HEK293 (cell line): Measurements from ENCODE around the gene KLHL25.

Experiments used
- CTCF ChIP-seq: fragments of 450-650 bp; formaldehyde crosslinking; IDR thresholded peaks from 2 replicates; pipeline ENCODE4 v1.5.1; 2016; ENCODE audit warnings: missing biosample characterization, missing genetic modification characterization
- WT1 ChIP-seq: fragments of 450-650 bp; formaldehyde crosslinking; IDR thresholded peaks from 2 replicates; pipeline ENCODE4 v1.5.1; 2016; ENCODE audit warnings: missing biosample characterization, missing genetic modification characterization
- ZBTB8A ChIP-seq: fragments of 450-650 bp; formaldehyde crosslinking; IDR thresholded peaks from 2 replicates; pipeline ENCODE4 v1.5.1; 2016; ENCODE audit warnings: missing biosample characterization, missing genetic modification characterization
- ZNF157 ChIP-seq: fragments of 450-650 bp; formaldehyde crosslinking; IDR thresholded peaks from 2 replicates; pipeline ENCODE4 v1.5.1; 2016; ENCODE audit warnings: missing biosample characterization, missing genetic modification characterization
- ZNF24 ChIP-seq: fragments of 450-650 bp; formaldehyde crosslinking; IDR thresholded peaks from 2 replicates; pipeline ENCODE4 v1.5.1; 2016; ENCODE audit warnings: missing biosample characterization, missing genetic modification characterization
- ZNF626 ChIP-seq: fragments of 450-650 bp; sonication (Bioruptor Pico); formaldehyde crosslinking; IDR thresholded peaks from 2 replicates; pipeline ENCODE4 v1.5.1; 2018; ENCODE audit warnings: missing biosample characterization, missing genetic modification characterization, inconsistent platforms
- ZNF776 ChIP-seq: fragments of 450-650 bp; formaldehyde crosslinking; IDR thresholded peaks from 2 replicates; pipeline ENCODE4 v1.5.0; 2017; ENCODE audit warnings: missing biosample characterization, missing genetic modification characterization, borderline replicate concordance
- ZNF830 ChIP-seq: fragments of 450-650 bp; IDR thresholded peaks from 2 replicates; pipeline ENCODE4 v1.5.0; 2018; ENCODE audit warnings: missing biosample characterization, missing genetic modification characterization, low read depth, mild to moderate bottlenecking, moderate library complexity
- TF ChIP-seq, protein P1 (sequence below): fragments of 450-650 bp; IDR thresholded peaks from 2 replicates; pipeline ENCODE4 v1.5.1; 2018; ENCODE audit warnings: missing biosample characterization, mild to moderate bottlenecking, missing genetic modification characterization
- TF ChIP-seq, protein P2 (sequence below): fragments of 450-650 bp; formaldehyde crosslinking; IDR thresholded peaks from 2 replicates; pipeline ENCODE4 v1.5.1; 2016; ENCODE audit warnings: missing biosample characterization, missing genetic modification characterization, low read depth

DNA sequence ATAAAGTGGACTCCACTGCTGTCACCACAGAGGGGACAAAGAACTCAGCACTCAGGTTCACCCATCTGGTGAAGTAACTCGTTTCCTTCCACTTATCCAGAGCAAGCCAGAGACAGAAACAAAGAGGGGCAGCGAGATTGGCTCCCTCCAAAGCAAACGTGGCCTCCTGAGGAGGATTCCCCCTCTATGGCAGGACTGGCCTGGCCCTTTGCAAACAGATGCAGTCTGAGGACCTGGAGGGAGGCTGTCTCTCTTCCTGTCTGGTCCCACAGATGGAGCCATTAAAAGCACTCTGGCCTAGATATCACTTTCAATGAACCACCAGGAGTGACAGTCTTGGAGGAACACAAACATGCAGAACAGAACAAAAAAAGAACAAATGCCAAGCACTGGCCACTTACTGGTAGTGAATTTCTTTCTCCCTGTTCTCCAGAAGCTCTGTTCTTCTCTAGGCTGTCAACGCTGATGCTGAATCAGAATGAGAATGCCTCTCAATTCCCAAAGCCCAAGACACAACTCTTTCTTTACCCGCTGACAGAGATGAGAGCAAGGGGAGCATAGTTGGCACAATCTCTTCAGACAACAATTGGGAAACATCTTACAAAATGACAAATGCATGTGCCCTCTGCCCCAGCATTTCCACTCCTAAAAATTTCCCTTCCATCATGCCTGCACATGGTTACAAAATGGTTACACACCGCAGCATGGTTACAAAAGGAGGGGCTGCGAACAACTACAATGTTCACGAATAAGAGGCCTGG is 14.3 kb downstream of the KLHL25 start:
- TF ChIP-seq CTCF (tag by site-specific recombination) (no peak), ZNF24 (tag by site-specific recombination) (no peak), ZNF776 (tag by site-specific recombination) (no peak), ZNF626 (tag by site-specific recombination) (no peak), ZBTB8A (no peak), ZNF830 (tag by site-specific recombination) (no peak), ZNF157 (tag by site-specific recombination) (no peak), WT1 (tag by site-specific recombination) (no peak)
- TF ChIP-seq, protein P1, sequence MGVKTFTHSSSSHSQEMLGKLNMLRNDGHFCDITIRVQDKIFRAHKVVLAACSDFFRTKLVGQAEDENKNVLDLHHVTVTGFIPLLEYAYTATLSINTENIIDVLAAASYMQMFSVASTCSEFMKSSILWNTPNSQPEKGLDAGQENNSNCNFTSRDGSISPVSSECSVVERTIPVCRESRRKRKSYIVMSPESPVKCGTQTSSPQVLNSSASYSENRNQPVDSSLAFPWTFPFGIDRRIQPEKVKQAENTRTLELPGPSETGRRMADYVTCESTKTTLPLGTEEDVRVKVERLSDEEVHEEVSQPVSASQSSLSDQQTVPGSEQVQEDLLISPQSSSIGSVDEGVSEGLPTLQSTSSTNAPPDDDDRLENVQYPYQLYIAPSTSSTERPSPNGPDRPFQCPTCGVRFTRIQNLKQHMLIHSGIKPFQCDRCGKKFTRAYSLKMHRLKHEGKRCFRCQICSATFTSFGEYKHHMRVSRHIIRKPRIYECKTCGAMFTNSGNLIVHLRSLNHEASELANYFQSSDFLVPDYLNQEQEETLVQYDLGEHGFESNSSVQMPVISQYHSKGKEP (tag by site-specific recombination) = no peak
- TF ChIP-seq, protein P2, sequence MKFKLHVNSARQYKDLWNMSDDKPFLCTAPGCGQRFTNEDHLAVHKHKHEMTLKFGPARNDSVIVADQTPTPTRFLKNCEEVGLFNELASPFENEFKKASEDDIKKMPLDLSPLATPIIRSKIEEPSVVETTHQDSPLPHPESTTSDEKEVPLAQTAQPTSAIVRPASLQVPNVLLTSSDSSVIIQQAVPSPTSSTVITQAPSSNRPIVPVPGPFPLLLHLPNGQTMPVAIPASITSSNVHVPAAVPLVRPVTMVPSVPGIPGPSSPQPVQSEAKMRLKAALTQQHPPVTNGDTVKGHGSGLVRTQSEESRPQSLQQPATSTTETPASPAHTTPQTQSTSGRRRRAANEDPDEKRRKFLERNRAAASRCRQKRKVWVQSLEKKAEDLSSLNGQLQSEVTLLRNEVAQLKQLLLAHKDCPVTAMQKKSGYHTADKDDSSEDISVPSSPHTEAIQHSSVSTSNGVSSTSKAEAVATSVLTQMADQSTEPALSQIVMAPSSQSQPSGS = no peak
